ENCODE results near the gene ADM. TPM values are rescaled to one million over a fixed set of nuclear protein-coding genes. Genes with fewer than 3 reads are reported as not detected.

ADM gene
- total RNA-seq, 1 experiment from 2014 or later, result 21.9 TPM

- H3K9me3 ChIP-seq (ENCODE audit: insufficient read depth, low read depth), result no peaks in the 10 kb centered on the region
- H2AFZ ChIP-seq, result no peak overlapping the region
- no peaks in the 10 kb centered on the region for H3K79me2 ChIP-seq (ENCODE audit: low read depth)
- BruUV-seq (replicated peaks), result no TSS peak
- ChIA-PET CTCF (no interaction called here), POLR2A (ENCODE audit: unreplicated experiment) (interaction anchor here (0.5 kb wide), 1 partner anchor 75 kb away, joined by 6 read pairs; no protein-coding TSS in a partner anchor)
- no peaks in the 10 kb centered on the region for H3K36me3 ChIP-seq (ENCODE audit: low read depth)
- no peaks in the 10 kb centered on the region for H3K9me2 ChIP-seq (ENCODE audit: insufficient read depth)
- H4K20me1 ChIP-seq (ENCODE audit: insufficient read depth), result no peaks in the 10 kb centered on the region
- H3K27me3 ChIP-seq (ENCODE audit: insufficient read depth, low read depth), result no peaks in the 10 kb centered on the region
- H3K27ac ChIP-seq, result no peak overlapping the region
- H3K4me2 ChIP-seq, result no peak overlapping the region
- intact Hi-C loops (cut with micrococcal nuclease; ENCODE audit: unreplicated experiment), result no loop called here
- no peak for TF ChIP-seq CTCF (conservative IDR thresholded peaks at IDR 0.05)
- no peak for TF ChIP-seq EZH2 (IDR thresholded peaks at IDR 0.05; ENCODE audit: low read depth)
- peaks cover 39% of the 10 kb centered on the region for H3K4me1 ChIP-seq (replicated peaks; ENCODE audit: insufficient read depth)
- DNase-seq, result no peak
- peaks cover 8% of the 10 kb centered on the region; the same call in 1 of the 2 replicates for H3F3A ChIP-seq (ENCODE audit: insufficient read depth, low read depth)
- H3K4me3 ChIP-seq, result no peak overlapping the region
These were observed 24.5 kb downstream of the ADM start for GRCh38 chr11:10329356-10329755.

GRCh38 chr11:10329935-10330334, 25.1 kb downstream of the ADM start:
- CTCF ChIA-PET, result no interaction called here
- intact Hi-C loops (cut with micrococcal nuclease; ENCODE audit: unreplicated experiment), result no loop called here
- no peak overlapping the region for H3K4me2 ChIP-seq

GRCh38 chr11:10331548-10332289, 26.8 kb downstream of the ADM start:
- H3K4me1 ChIP-seq (replicated peaks; ENCODE audit: insufficient read depth), result peaks cover 20% of the 10 kb centered on the region
- no peaks in the 10 kb centered on the region for H3K27me3 ChIP-seq (ENCODE audit: insufficient read depth, low read depth)
- no peak overlapping the region for H3K4me2 ChIP-seq
- no TSS peak for BruUV-seq (replicated peaks)
- POLR2A ChIA-PET (ENCODE audit: unreplicated experiment), result no interaction called here
- TF ChIP-seq CTCF (conservative IDR thresholded peaks at IDR 0.05) (no peak), EZH2 (IDR thresholded peaks at IDR 0.05; ENCODE audit: low read depth) (no peak)
- H3K9me3 ChIP-seq (ENCODE audit: insufficient read depth, low read depth), result no peaks in the 10 kb centered on the region
- no peaks in the 10 kb centered on the region for H3K36me3 ChIP-seq (ENCODE audit: low read depth)
- H3K79me2 ChIP-seq (ENCODE audit: low read depth), result no peaks in the 10 kb centered on the region
- H3K4me3 ChIP-seq, result no peak overlapping the region
- H3F3A ChIP-seq (ENCODE audit: insufficient read depth, low read depth), result peaks cover 5% of the 10 kb centered on the region; the same call in 1 of the 2 replicates
- DNase-seq, result no peak
- CTCF ChIA-PET, result no interaction called here
- H3K27ac ChIP-seq, result no peak overlapping the region
- H3K9me2 ChIP-seq (ENCODE audit: insufficient read depth), result no peaks in the 10 kb centered on the region
- no peaks in the 10 kb centered on the region for H4K20me1 ChIP-seq (ENCODE audit: insufficient read depth)
- intact Hi-C loops (cut with micrococcal nuclease; ENCODE audit: unreplicated experiment), result no loop called here
- no peak overlapping the region for H2AFZ ChIP-seq

More at GRCh38 chr11:10329935-10330334, 25.1 kb downstream of the ADM start:
- Histone ChIP-seq H3K79me2 (ENCODE audit: low read depth) (no peaks in the 10 kb centered on the region), H3K9me2 (ENCODE audit: insufficient read depth) (no peaks in the 10 kb centered on the region), H3K27me3 (ENCODE audit: insufficient read depth, low read depth) (no peaks in the 10 kb centered on the region), H2AFZ (no peak overlapping the region), H3K4me1 (replicated peaks; ENCODE audit: insufficient read depth) (peaks cover 38% of the 10 kb centered on the region), H3K27ac (no peak overlapping the region), H3K4me3 (no peak overlapping the region), H3K36me3 (ENCODE audit: low read depth) (no peaks in the 10 kb centered on the region), H4K20me1 (ENCODE audit: insufficient read depth) (no peaks in the 10 kb centered on the region), H3K9me3 (ENCODE audit: insufficient read depth, low read depth) (no peaks in the 10 kb centered on the region), H3F3A (ENCODE audit: insufficient read depth, low read depth) (peaks cover 8% of the 10 kb centered on the region; the same call in 1 of the 2 replicates)
- POLR2A ChIA-PET (ENCODE audit: unreplicated experiment), result no interaction called here
- BruUV-seq (replicated peaks), result no TSS peak
- TF ChIP-seq CTCF (conservative IDR thresholded peaks at IDR 0.05) (no peak), EZH2 (IDR thresholded peaks at IDR 0.05; ENCODE audit: low read depth) (no peak)
- DNase-seq, result no peak

All from PC-9 (cell line).